GM12892 (cell line): ENCODE measurements around the gene PTPRN2.
"Not testable (repeated sequence)": the region's sequence is repeated elsewhere in the genome, so short reads cannot be mapped to it uniquely, and the experiment has no call there.

Experiments used
- POLR2A ChIP-seq: IDR thresholded peaks from 2 replicates; pipeline ENCODE4 v1.6.1; 2011; ENCODE audit warnings: low read depth, low read length, control low read depth
- POLR2AphosphoS5 ChIP-seq: IDR thresholded peaks from 2 replicates; pipeline ENCODE4 v1.6.1; 2011; ENCODE audit warnings: low read depth, low read length, control low read depth
- TAF1 ChIP-seq: IDR thresholded peaks from 2 replicates; pipeline ENCODE4 v1.6.1; 2011; ENCODE audit warnings: low read depth, mild to moderate bottlenecking, control low read depth, low read length, borderline replicate concordance

DNA sequence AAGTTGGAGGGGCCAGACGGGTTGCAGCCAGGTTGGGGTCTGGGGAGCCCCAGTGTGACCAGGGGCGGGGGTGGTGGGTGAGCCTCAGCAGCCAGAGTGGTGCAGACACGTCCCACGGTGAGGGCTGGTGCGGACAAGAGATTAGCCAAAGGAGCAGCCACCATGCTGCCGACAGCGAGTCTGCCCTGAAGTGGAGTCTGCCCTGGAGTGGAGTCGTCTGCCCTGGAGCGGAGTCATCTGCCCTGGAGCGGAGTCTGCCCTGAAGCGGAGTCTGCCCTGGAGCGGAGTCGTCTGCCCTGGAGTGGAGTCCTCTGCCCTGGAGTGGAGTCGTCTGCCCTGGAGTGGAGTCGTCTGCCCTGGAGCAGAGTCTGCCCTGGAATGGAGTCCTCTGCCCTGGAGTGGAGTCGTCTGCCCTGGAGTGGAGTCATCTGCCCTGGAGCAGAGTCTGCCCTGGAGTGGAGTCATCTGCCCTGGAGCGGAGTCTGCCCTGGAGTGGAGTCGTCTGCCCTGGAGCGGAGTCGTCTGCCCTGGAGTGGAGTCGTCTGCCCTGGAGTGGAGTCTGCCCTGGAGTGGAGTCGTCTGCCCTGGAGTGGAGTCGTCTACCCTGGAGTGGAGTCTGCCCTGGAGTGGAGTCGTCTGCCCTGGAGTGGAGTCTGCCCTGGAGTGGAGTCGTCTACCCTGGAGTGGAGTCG is 64.3 kb downstream of the PTPRN2 start:
- not testable (repeated sequence) for TF ChIP-seq POLR2A, POLR2AphosphoS5, TAF1
